Stimulated activated memory B cell treated with anti-CD40 and anti-IgM and Interleukin-4, amounts not matched to agents 10 μg/mL and 1 μg/mL and 100 μg/mL, for 72 hours (primary cell): ENCODE measurements around the gene RAB11B.
"Not testable (repeated sequence)": the region's sequence is repeated elsewhere in the genome, so short reads cannot be mapped to it uniquely, and the experiment has no call there.

ENCODE experiments used
- ATAC-seq: fragments of 150-1000 bp; cut with Tn5 transposase; 2 replicates; pipeline ENCODE4 v1.10.0; 2021
- H3K27ac Mint-ChIP-seq: one replicate; pipeline ENCODE4 v1.8.0; 2022; ENCODE audit warnings: mild to moderate bottlenecking, mixed read lengths
- H3K27me3 Mint-ChIP-seq: one replicate; pipeline ENCODE4 v1.8.0; 2022; ENCODE audit warnings: mixed read lengths
- H3K36me3 Mint-ChIP-seq: one replicate; pipeline ENCODE4 v1.8.0; 2022; ENCODE audit warnings: mixed read lengths
- H3K4me1 Mint-ChIP-seq: one replicate; pipeline ENCODE4 v1.8.0; 2022; ENCODE audit warnings: mixed read lengths
- H3K4me3 Mint-ChIP-seq: one replicate; pipeline ENCODE4 v1.8.0; 2022; ENCODE audit warnings: mild to moderate bottlenecking, moderate library complexity, mixed read lengths
- H3K9me3 Mint-ChIP-seq: one replicate; pipeline ENCODE4 v1.8.0; 2022; ENCODE audit warnings: mixed read lengths

RAB11B gene

DNA sequence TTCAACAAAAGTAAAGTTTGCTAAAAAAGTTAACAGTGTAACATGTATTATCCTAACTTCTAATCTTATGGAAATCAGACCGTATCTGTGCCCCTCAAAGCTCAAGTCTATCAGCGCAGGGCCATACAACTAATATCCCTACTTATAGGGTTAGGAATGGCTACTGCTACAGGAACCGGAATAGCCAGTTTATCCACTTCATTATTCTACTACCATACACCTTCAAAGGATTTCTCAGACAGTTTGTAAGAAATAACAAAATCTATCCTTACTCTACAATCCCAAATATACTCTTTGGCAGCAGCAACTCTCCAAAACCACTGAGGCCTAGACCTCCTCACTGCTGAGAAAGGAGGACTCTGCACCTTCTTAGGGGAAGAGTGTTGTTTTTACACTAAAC lies 4.6 kb upstream of the RAB11B start:
- H3K36me3 Mint-ChIP-seq, ATAC-seq, H3K4me1 Mint-ChIP-seq, H3K27me3 Mint-ChIP-seq, H3K27ac Mint-ChIP-seq, H3K4me3 Mint-ChIP-seq, H3K9me3 Mint-ChIP-seq: not testable (repeated sequence)

DNA sequence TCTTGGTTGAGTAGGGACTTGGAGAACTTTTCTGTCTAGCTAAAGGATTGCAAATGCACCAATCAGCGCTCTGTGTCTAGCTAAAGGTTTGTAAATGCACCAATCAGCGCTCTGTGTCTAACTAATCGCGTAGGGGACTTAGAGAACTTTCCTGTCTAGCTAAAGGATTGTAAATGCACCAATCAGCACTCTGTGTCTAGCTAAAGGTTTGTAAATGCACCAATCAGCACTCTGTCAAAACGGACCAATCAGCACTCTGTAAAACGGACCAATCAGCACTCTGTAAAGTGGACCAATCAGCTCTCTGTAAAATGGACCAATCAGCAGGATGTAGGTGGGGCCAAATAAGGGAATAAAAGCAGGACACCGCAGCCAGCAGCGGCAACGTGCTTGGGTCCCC lies 3.7 kb upstream of the RAB11B start:
- ATAC-seq, H3K9me3 Mint-ChIP-seq, H3K36me3 Mint-ChIP-seq, H3K27me3 Mint-ChIP-seq, H3K4me3 Mint-ChIP-seq, H3K27ac Mint-ChIP-seq, H3K4me1 Mint-ChIP-seq: not testable (repeated sequence)

DNA sequence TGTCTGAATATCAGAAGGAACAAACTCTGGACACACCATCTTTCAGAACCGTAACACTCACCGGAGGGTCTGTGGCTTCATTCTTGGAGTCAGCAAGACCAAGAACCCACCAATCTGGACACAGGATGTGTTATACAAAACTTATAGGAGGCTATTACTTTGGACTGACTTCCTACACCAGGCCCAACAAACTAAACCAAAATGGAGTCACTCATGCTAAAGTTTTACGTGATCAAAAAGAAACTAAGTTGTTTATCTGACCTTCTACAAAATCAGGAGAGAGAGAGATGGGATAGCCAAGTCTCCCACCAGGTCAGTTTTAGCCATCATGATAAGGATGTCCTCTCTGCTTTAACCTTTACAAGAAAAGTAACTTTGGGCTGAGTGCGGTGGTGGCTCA lies 3.2 kb upstream of the RAB11B start:
- Mint-ChIP-seq H3K9me3 (no peaks in the 10 kb centered on the region), H3K27ac (no peak overlapping the region), H3K4me1 (peaks cover 15% of the 10 kb centered on the region), H3K27me3 (no peaks in the 10 kb centered on the region), H3K36me3 (peaks cover 10% of the 10 kb centered on the region), H3K4me3 (no peak overlapping the region)
- no peak for ATAC-seq

- Mint-ChIP-seq H3K4me1 (peaks cover 23% of the 10 kb centered on the region), H3K27ac (no peak overlapping the region), H3K27me3 (no peaks in the 10 kb centered on the region), H3K9me3 (no peaks in the 10 kb centered on the region), H3K36me3 (peaks cover 10% of the 10 kb centered on the region), H3K4me3 (no peak overlapping the region)
- no peak for ATAC-seq
Measured at GRCh38 chr19:8387688-8388611, 2.2 kb upstream of the RAB11B start.

GRCh38 chr19:8388612-8388958 lies 1.6 kb upstream of the RAB11B start:
- H3K27ac Mint-ChIP-seq, result no peak overlapping the region
- H3K36me3 Mint-ChIP-seq, result peaks cover 10% of the 10 kb centered on the region
- peaks cover 29% of the 10 kb centered on the region for H3K4me1 Mint-ChIP-seq
- H3K4me3 Mint-ChIP-seq, result no peak overlapping the region
- H3K27me3 Mint-ChIP-seq, result no peaks in the 10 kb centered on the region
- no peak for ATAC-seq
- no peaks in the 10 kb centered on the region for H3K9me3 Mint-ChIP-seq

DNA sequence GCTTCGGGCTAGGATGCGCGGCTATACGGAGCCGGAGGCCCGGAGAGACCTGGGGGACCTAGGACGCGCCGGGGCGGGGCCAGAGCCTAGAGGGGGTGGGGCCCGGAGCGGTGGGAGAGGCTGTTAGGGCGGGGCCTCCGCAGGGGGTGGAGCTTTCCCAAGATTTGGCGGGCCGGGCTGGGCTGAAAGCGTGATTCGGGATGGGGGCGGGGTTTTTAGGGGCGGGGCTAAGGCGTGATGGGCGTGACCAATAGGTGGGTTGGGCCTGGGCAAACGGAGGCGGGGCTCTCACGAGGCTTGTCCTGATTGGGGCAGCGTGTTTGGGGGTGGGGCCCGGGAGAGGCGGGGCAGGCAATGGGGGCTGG lies 439 bp downstream of the RAB11B start:
- H3K36me3 Mint-ChIP-seq, result peaks cover 10% of the 10 kb centered on the region
- peaks cover 41% of the 10 kb centered on the region for H3K4me1 Mint-ChIP-seq
- no peaks in the 10 kb centered on the region for H3K27me3 Mint-ChIP-seq
- ATAC-seq, result peak; percentile 78
- H3K27ac Mint-ChIP-seq, result peak overlapping the region; percentile 90
- H3K9me3 Mint-ChIP-seq, result no peaks in the 10 kb centered on the region
- H3K4me3 Mint-ChIP-seq, result peak overlapping the region; percentile 86

- Mint-ChIP-seq H3K27me3 (no peaks in the 10 kb centered on the region), H3K4me3 (peak overlapping the region; percentile 86), H3K9me3 (no peaks in the 10 kb centered on the region), H3K36me3 (peaks cover 9% of the 10 kb centered on the region), H3K4me1 (peaks cover 48% of the 10 kb centered on the region), H3K27ac (peak overlapping the region; percentile 90)
- no peak for ATAC-seq
Measured at GRCh38 chr19:8391198-8392016, 1.2 kb downstream of the RAB11B start.

GRCh38 chr19:8392017-8392591 lies 1.9 kb downstream of the RAB11B start:
- Mint-ChIP-seq H3K4me1 (peaks cover 55% of the 10 kb centered on the region), H3K4me3 (no peak overlapping the region), H3K27ac (peak overlapping the region; percentile 30), H3K9me3 (no peaks in the 10 kb centered on the region), H3K27me3 (no peaks in the 10 kb centered on the region), H3K36me3 (peaks cover 6% of the 10 kb centered on the region)
- ATAC-seq, result no peak

DNA sequence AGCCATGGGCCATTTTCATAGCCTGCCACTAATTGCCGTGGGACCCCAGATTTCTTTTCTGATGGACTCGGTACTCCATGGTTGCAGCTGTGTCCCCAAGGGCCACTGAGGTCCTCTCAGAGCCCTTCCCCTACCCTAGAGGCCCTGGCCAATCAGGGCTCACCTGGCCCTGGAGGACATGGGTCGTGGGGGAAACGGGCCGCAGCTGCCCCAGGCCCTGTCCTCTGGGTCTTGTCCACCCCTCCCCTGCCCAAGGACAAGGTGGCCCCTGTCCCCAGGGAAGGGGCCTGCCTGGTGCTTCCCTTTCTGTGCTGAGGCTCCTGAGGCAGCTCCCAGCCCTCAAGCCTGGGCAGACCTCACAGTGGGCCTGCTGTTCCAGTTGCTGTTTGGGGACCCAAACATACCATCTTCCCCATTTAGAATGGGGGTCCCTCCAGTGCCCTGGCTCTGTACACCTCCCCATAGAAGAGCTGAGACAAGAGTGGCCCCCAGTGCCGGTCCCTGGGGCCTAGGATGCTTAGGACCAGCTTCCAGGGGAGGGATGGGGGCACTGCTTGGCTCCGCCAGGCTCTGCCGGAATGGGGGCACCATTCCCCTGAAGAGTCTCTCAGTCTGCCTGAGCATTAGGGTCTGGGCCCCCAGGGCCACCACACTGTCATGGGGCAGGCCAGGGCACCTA lies 3.2 kb downstream of the RAB11B start:
- H3K9me3 Mint-ChIP-seq, result no peaks in the 10 kb centered on the region
- peaks cover 59% of the 10 kb centered on the region for H3K4me1 Mint-ChIP-seq
- H3K27ac Mint-ChIP-seq, result no peak overlapping the region
- no peaks in the 10 kb centered on the region for H3K27me3 Mint-ChIP-seq
- peaks cover 6% of the 10 kb centered on the region for H3K36me3 Mint-ChIP-seq
- no peak overlapping the region for H3K4me3 Mint-ChIP-seq
- ATAC-seq, result no peak

GRCh38 chr19:8393871-8394250 lies 3.7 kb downstream of the RAB11B start:
- H3K4me1 Mint-ChIP-seq, result peaks cover 59% of the 10 kb centered on the region
- no peak overlapping the region for H3K27ac Mint-ChIP-seq
- peaks cover 6% of the 10 kb centered on the region for H3K36me3 Mint-ChIP-seq
- H3K4me3 Mint-ChIP-seq, result no peak overlapping the region
- no peaks in the 10 kb centered on the region for H3K27me3 Mint-ChIP-seq
- H3K9me3 Mint-ChIP-seq, result no peaks in the 10 kb centered on the region
- ATAC-seq, result no peak

DNA sequence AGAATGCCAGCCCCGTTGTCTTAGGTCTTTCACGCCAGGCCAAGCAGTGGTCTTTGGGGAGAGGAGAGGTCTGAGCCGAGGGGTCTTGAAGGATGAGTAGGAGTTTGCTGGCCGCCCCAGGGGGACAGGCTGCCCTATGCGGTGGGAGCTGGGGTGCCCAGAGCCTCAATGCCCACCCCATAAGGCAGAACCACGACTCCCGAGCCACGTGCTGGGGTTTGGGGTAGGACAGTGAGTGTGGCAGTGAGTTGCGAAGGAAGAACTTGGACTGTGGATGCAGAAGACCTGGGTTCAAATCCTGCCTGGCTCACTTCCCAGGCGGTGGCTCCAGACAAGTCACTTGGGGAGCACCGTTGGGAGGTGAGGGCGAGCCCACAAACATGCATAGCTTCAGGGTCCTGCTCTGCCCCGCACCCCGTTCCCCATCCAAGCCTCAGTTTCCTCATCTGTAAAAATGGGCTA lies 5.5 kb downstream of the RAB11B start:
- Mint-ChIP-seq H3K36me3 (peaks cover 19% of the 10 kb centered on the region), H3K4me3 (no peak overlapping the region), H3K27me3 (no peaks in the 10 kb centered on the region), H3K9me3 (no peaks in the 10 kb centered on the region), H3K27ac (no peak overlapping the region), H3K4me1 (peaks cover 63% of the 10 kb centered on the region)
- ATAC-seq, result no peak

DNA sequence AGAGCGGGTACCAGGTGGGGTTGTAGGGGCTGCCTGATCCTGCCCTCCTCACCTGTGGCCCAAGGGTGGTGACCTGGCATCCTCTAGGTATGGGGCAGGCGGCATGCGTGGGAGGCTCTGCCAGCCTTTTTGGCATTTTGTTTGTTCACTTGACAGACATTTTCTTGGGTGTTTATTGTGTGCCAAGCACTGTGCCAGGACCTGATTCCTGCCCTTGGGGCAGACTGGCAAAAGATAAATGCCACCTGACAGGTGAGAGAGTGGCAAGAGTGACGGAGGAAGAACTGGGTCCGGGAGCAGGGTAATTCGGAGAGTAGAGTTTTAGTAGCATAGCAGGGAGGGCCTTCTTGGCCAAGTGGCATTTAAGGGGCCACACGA lies 6.0 kb downstream of the RAB11B start:
- peak overlapping the region; percentile 16 for H3K4me3 Mint-ChIP-seq
- H3K27me3 Mint-ChIP-seq, result no peaks in the 10 kb centered on the region
- peaks cover 20% of the 10 kb centered on the region for H3K36me3 Mint-ChIP-seq
- H3K4me1 Mint-ChIP-seq, result peaks cover 58% of the 10 kb centered on the region
- no peak for ATAC-seq
- no peak overlapping the region for H3K27ac Mint-ChIP-seq
- no peaks in the 10 kb centered on the region for H3K9me3 Mint-ChIP-seq

- no peaks in the 10 kb centered on the region for H3K9me3 Mint-ChIP-seq
- no peaks in the 10 kb centered on the region for H3K27me3 Mint-ChIP-seq
- H3K36me3 Mint-ChIP-seq, result peaks cover 22% of the 10 kb centered on the region
- H3K4me3 Mint-ChIP-seq, result no peak overlapping the region
- H3K4me1 Mint-ChIP-seq, result peaks cover 53% of the 10 kb centered on the region
- peak; percentile 85 for ATAC-seq
- peak overlapping the region; percentile 73 for H3K27ac Mint-ChIP-seq
Measured at GRCh38 chr19:8396563-8397203, 6.5 kb downstream of the RAB11B start.

- no peak for ATAC-seq
- no peaks in the 10 kb centered on the region for H3K9me3 Mint-ChIP-seq
- no peak overlapping the region for H3K4me3 Mint-ChIP-seq
- H3K27me3 Mint-ChIP-seq, result no peaks in the 10 kb centered on the region
- H3K36me3 Mint-ChIP-seq, result peaks cover 28% of the 10 kb centered on the region
- peaks cover 47% of the 10 kb centered on the region for H3K4me1 Mint-ChIP-seq
- peak overlapping the region; percentile 73 for H3K27ac Mint-ChIP-seq
Measured at GRCh38 chr19:8397271-8397670, 7.1 kb downstream of the RAB11B start.
